ENCODE results near the gene ZAP70. TPM values are rescaled to one million over a fixed set of nuclear protein-coding genes. Genes with fewer than 3 reads are reported as not detected.

The ZAP70 gene
- total and polyA plus RNA-seq, 2 donors (not counting 3 experiments of a cell fraction or from before 2014, with no cell fraction given): 0.14 TPM; not detected in 1

DNA sequence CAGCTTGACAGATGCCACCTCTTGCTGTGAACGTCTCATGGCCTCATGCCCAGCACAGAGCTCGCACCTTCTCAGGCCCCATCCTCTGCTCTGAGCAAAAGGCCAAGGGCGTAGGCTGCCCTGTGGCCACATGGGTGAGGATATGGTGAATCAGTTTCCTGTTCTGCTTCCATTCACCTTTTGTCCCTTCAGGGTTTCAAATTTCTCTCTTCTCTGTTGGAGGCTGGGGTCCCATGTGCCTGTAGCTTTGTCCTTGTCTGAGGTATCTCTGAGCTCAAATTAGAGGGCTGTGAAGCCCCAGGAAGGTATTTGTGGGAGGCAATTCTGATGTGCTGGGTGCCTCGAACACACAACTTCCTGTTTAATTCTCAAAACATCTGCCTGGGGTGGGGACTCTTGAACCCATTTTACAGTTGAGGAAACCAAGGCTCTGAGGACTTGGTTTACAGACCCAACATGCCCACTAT, 29.0 kb downstream of the ZAP70 start:
- Histone ChIP-seq H3K9ac (replicated peaks; ENCODE audit: extremely low read depth, insufficient read depth, low read length) (no peak overlapping the region), H3K27me3 (ENCODE audit: control insufficient read depth in 2 of 2, insufficient read depth in 2 of 2, low read length in 2 of 2) (no peaks in the 10 kb centered on the region), H3K79me2 (ENCODE audit: control insufficient read depth, insufficient read depth, low read length) (no peaks in the 10 kb centered on the region), H3K4me2 (ENCODE audit: insufficient read depth, low read length) (peak overlapping the region; percentile 16), H3K9me3 (replicated peaks; ENCODE audit: control insufficient read depth, insufficient read depth, low read length) (no peaks in the 10 kb centered on the region), H3K4me3 (replicated peaks in 1 of 3; ENCODE audit: insufficient read depth in 1 of 3, low read depth in 1 of 3, low read length in 3 of 3) (no peak overlapping the region), H3K9me1 (replicated peaks; ENCODE audit: control insufficient read depth, extremely low read depth, insufficient read depth, low read length) (no peaks in the 10 kb centered on the region), H3K27ac (ENCODE audit: insufficient read depth, low read depth, low read length) (no peak overlapping the region), H2AFZ (ENCODE audit: low read depth, low read length) (no peak overlapping the region), H3K4me1 (ENCODE audit: control insufficient read depth, extremely low read depth, insufficient read depth, low read length) (peaks cover 7% of the 10 kb centered on the region), H3K36me3 (ENCODE audit: control insufficient read depth in 2 of 2, extremely low read depth in 1 of 2, insufficient read depth in 2 of 2, low read length in 2 of 2) (no peaks in the 10 kb centered on the region), H4K20me1 (replicated peaks; ENCODE audit: control insufficient read depth, extremely low read depth, insufficient read depth, low read length) (no peaks in the 10 kb centered on the region)
- BruUV-seq (replicated peaks): no TSS peak
- peak; percentile 22 for DNase-seq (ENCODE audit: low read depth, low spot score)
- intact Hi-C loops (cut with micrococcal nuclease) (no loop called here), dilution Hi-C loops (cut with MboI; ENCODE audit: extremely low pct_ligation_motif_present, low sequenced_read_pairs) (no loop called here)
- POLR2A ChIA-PET: no interaction called here
- TF ChIP-seq MYC (IDR thresholded peaks at IDR 0.05; ENCODE audit: low read depth, low read length) (no peak), POLR2A (IDR thresholded peaks at IDR 0.05; ENCODE audit: low read depth, low read length) (no peak), POLR2AphosphoS5 (IDR thresholded peaks at IDR 0.05; ENCODE audit: insufficient read depth, low read depth, low read length) (peak; percentile 20)
- no peak for FAIRE-seq
- CTCF ChIA-PET: interaction anchor here (0.9 to 3.3 kb wide), 8 partner anchors 11 to 643 kb away, joined by 3 to 39 read pairs (median 8); no protein-coding TSS in a partner anchor

DNA sequence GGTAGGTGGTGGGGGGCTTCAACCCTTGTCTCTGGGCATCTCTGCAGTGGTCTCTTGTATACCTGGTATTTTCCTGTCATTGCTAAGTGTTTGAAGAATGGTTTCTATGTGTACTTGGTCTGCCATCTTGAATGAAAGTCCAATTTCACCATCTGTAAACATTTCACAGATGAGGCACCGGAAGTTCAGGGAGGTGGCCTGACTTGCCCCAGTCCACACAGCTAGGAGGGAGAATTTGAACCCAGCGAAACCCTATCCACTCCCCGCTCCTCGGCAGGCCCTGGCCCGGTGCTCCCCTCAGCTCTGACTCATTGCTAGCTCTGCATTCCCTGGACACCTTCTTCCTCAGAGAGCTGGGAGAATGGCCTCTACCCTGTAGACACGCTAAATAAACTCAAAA, 30.5 kb downstream of the ZAP70 start:
- CTCF ChIA-PET: interaction anchor here (1.1 to 2.7 kb wide), 4 partner anchors 44 to 641 kb away, joined by 3 to 10 read pairs (median 4); no protein-coding TSS in a partner anchor
- H3K79me2 ChIP-seq (ENCODE audit: control insufficient read depth, insufficient read depth, low read length): no peaks in the 10 kb centered on the region
- POLR2A ChIA-PET: no interaction called here
- no peak overlapping the region for H3K27ac ChIP-seq (ENCODE audit: insufficient read depth, low read depth, low read length)
- dilution Hi-C loops (cut with MboI; ENCODE audit: extremely low pct_ligation_motif_present, low sequenced_read_pairs): no loop called here
- no peak overlapping the region for H3K4me2 ChIP-seq (ENCODE audit: insufficient read depth, low read length)
- intact Hi-C loops (cut with micrococcal nuclease): no loop called here
- H3K27me3 ChIP-seq (ENCODE audit: control insufficient read depth in 2 of 2, insufficient read depth in 2 of 2, low read length in 2 of 2): no peaks in the 10 kb centered on the region
- no peak overlapping the region for H2AFZ ChIP-seq (ENCODE audit: low read depth, low read length)
- H3K36me3 ChIP-seq (ENCODE audit: control insufficient read depth in 2 of 2, extremely low read depth in 1 of 2, insufficient read depth in 2 of 2, low read length in 2 of 2): no peaks in the 10 kb centered on the region
- DNase-seq (ENCODE audit: low read depth, low spot score): no peak
- H4K20me1 ChIP-seq (replicated peaks; ENCODE audit: control insufficient read depth, extremely low read depth, insufficient read depth, low read length): no peaks in the 10 kb centered on the region
- H3K4me1 ChIP-seq (ENCODE audit: control insufficient read depth, extremely low read depth, insufficient read depth, low read length): peaks cover 7% of the 10 kb centered on the region
- H3K4me3 ChIP-seq (replicated peaks in 1 of 3; ENCODE audit: insufficient read depth in 1 of 3, low read depth in 1 of 3, low read length in 3 of 3): no peak overlapping the region
- no peak for FAIRE-seq
- BruUV-seq (replicated peaks): no TSS peak
- TF ChIP-seq CTCF (IDR thresholded peaks at IDR 0.05; ENCODE audit: extremely low read depth in 1 of 2, insufficient read depth in 1 of 2, low read depth in 1 of 2, low read length in 2 of 2): no peak
- no peak for TF ChIP-seq EZH2 (IDR thresholded peaks at IDR 0.05; ENCODE audit: borderline replicate concordance, low read depth, low read length, severe bottlenecking)
- no peak for TF ChIP-seq FOS (IDR thresholded peaks at IDR 0.05; ENCODE audit: borderline replicate concordance, insufficient read depth, low read length)
- TF ChIP-seq POLR2A (IDR thresholded peaks at IDR 0.05; ENCODE audit: low read depth, low read length): no peak
- TF ChIP-seq POLR2AphosphoS5 (IDR thresholded peaks at IDR 0.05; ENCODE audit: insufficient read depth, low read depth, low read length): no peak
- no peak for TF ChIP-seq MYC (IDR thresholded peaks at IDR 0.05; ENCODE audit: low read depth, low read length)
- TF ChIP-seq GATA2 (IDR thresholded peaks at IDR 0.05; ENCODE audit: insufficient read depth, insufficient read length, low read depth, low read length): no peak
- TF ChIP-seq, protein P1, sequence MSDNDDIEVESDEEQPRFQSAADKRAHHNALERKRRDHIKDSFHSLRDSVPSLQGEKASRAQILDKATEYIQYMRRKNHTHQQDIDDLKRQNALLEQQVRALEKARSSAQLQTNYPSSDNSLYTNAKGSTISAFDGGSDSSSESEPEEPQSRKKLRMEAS (IDR thresholded peaks at IDR 0.05; ENCODE audit: insufficient read depth, insufficient read length): no peak
- no peak for TF ChIP-seq JUN (IDR thresholded peaks at IDR 0.05; ENCODE audit: borderline replicate concordance, insufficient read depth, insufficient read length, low read depth)
- H3K9ac ChIP-seq (replicated peaks; ENCODE audit: extremely low read depth, insufficient read depth, low read length): no peak overlapping the region
- H3K9me3 ChIP-seq (replicated peaks; ENCODE audit: control insufficient read depth, insufficient read depth, low read length): no peaks in the 10 kb centered on the region
- no peaks in the 10 kb centered on the region for H3K9me1 ChIP-seq (replicated peaks; ENCODE audit: control insufficient read depth, extremely low read depth, insufficient read depth, low read length)
